GM19463 (cell line): ENCODE measurements around the gene FCHSD1.

ENCODE experiments used
- ATAC-seq: cut with Tn5 transposase; IDR thresholded peaks from one replicate; pipeline ENCODE4 v1.9.1; 2021; ENCODE audit warnings: mild to moderate bottlenecking, moderate library complexity; ENCODE audit not compliant: unreplicated experiment

Gene FCHSD1

GRCh38 chr5:141650851-141651727 lies at the start of gene FCHSD1:
Gene FCHSD1, minus strand, starts transcription at chr5:141651418. Its CDS starts 50 bp downstream, at chr5:141651368.
- peak; percentile 97 for ATAC-seq

- ATAC-seq = no peak
These were observed 46.4 kb upstream of the FCHSD1 start for GRCh38 chr5:141697586-141697985.

GRCh38 chr5:141696431-141696830 lies 45.2 kb upstream of the FCHSD1 start:
- no peak for ATAC-seq

- ATAC-seq = no peak
These were observed 44.5 kb upstream of the FCHSD1 start for GRCh38 chr5:141695627-141696215.

GRCh38 chr5:141694479-141694878 lies 43.3 kb upstream of the FCHSD1 start:
- no peak for ATAC-seq

GRCh38 chr5:141692919-141693725 lies 41.9 kb upstream of the FCHSD1 start:
- no peak for ATAC-seq

- no peak for ATAC-seq
These were observed 41.3 kb upstream of the FCHSD1 start for GRCh38 chr5:141692533-141692888.

- peak; percentile 89 for ATAC-seq
These were observed 40.8 kb upstream of the FCHSD1 start for GRCh38 chr5:141691867-141692532.

- no peak for ATAC-seq
These were observed 40.2 kb upstream of the FCHSD1 start for GRCh38 chr5:141691286-141691866.

GRCh38 chr5:141686648-141687416 lies 35.6 kb upstream of the FCHSD1 start:
- no peak for ATAC-seq

GRCh38 chr5:141685591-141685990 lies 34.4 kb upstream of the FCHSD1 start:
- no peak for ATAC-seq

- ATAC-seq = no peak
These were observed 32.5 kb upstream of the FCHSD1 start for GRCh38 chr5:141683596-141684141.

- ATAC-seq = peak; percentile 68
These were observed 30.8 kb upstream of the FCHSD1 start, which contains the start of gene ARAP3 for GRCh38 chr5:141681695-141682641. Gene ARAP3, minus strand, starts transcription at chr5:141682230. Its CDS starts 1,744 bp downstream, at chr5:141680486.

GRCh38 chr5:141681295-141681694 lies 30.1 kb upstream of the FCHSD1 start:
- no peak for ATAC-seq

GRCh38 chr5:141680751-141681201 lies 29.6 kb upstream of the FCHSD1 start:
- no peak for ATAC-seq

- ATAC-seq = no peak
These were observed 29.0 kb upstream of the FCHSD1 start for GRCh38 chr5:141680178-141680577.

GRCh38 chr5:141677415-141677814 lies 26.2 kb upstream of the FCHSD1 start:
- no peak for ATAC-seq

- ATAC-seq = no peak
These were observed 24.5 kb upstream of the FCHSD1 start for GRCh38 chr5:141675672-141676071.
